ENCODE data around the gene ENG.

Gene ENG

GRCh38 chr9:127866535-127866934 lies 12.1 kb upstream of the ENG start:
- no peak for DNase-seq (ENCODE audit: low read depth in 2 of 3, low spot score in 2 of 3)

DNA sequence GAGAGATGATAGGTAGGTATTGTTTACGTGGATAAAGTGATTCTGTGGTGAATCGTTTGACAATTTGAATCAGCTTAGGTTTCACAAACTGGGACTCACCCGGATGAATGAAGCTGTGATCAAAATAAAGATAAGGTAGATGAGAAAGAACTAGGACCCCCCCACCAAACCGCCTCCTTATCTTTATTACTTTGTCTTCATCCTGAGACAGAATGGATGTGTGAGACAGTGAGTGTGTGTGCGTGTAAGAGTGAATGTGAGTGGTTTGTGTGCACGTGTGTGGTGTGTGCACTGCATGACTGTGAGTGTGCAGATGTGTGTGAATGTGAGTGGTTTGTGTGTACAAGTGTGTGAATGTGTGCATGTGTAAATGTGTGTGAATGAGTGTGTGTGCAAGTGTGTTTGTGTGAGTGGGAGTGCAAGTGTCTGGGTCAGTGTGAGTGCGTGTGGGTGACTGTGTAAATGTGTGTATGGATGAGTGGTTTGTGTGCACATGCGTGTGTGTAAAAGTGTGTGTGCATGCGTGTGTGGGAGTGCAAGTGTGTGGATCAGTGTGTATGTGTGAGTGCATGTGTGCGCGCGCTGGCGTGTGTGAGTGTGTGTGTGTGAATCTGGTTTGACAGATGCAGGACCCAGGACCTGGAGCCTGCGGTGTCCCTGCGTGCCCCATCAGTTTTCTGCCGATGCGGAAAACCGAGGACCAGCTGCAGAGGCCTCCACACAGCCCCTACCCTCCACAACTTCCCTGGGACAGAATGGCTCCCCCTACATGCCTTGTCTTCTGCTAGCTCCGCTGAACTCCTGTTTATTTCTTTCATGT lies 11.4 kb upstream of the ENG start:
- no peak for DNase-seq (ENCODE audit: low read depth in 2 of 3, low spot score in 2 of 3)

DNA sequence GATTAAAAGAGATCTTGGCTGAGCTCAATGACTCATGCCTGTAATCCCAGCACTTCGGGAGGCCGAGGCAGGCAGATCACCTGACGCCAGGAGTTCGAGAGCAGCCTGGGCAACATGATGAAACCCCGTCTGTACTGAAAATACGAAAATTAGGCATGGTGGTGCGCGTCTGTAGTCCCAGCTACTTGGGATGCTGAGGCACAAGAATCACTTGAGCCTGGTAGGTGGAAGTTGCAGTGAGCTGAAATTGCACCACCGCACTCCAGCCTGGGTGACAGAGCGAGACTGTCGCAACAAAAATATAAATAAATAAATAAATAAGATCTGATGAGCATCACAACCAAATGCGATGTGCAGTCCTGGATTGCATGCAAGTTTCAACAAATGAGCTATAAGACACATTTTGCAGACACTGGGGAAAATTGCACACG lies 8.7 kb upstream of the ENG start:
- DNase-seq (ENCODE audit: low read depth in 2 of 3, low spot score in 2 of 3) = no peak

GRCh38 chr9:127862075-127863011 lies 7.9 kb upstream of the ENG start:
- DNase-seq (ENCODE audit: low read depth in 2 of 3, low spot score in 2 of 3) = no peak

- DNase-seq (ENCODE audit: low read depth in 2 of 3, low spot score in 2 of 3) = no peak
Measured at GRCh38 chr9:127860779-127861178, 6.3 kb upstream of the ENG start.

DNA sequence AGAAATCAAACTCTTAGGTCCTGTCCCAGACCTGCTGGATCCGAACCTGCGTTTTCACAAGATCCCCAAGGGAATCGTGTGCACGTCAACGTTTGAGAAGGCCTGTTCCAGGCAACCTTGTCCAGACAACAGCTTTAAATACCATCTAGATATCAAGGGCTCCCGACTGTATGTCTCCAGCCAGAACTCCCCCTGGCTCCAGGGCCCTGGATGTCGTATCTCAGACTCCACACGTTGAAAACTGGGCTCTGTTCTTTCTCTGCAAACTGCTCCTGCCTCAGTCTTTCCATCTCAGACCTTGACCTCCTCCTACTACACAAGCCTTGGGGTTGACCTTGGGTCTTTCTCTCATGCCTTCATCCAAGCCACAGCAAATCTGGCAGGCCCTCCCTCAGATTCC lies 5.8 kb upstream of the ENG start:
- DNase-seq (ENCODE audit: low read depth in 2 of 3, low spot score in 2 of 3) = no peak

DNA sequence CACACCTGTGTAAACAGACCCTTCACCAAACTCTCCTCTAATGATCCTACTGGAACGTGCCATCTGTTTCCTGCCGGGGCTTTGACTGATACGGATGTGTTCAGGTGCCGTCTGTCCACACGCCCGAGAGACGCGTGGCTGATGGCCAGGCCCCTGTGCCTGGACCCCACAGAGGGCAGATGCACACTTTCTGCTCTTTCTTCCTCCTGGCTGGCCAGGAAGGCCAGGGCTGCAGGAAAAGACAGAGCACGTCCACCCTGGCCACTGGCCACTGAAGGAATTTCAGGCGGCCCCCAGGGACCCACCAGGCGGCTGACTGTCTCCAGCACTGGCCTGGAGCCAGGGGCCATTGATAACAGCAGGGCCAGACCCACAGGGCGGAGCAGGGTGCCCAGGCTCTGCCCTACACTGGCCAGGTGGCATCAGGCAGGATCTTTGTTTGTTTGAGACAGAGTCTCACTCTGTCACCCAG lies 3.6 kb upstream of the ENG start:
- no peak for DNase-seq (ENCODE audit: low read depth in 2 of 3, low spot score in 2 of 3)

GRCh38 chr9:127857278-127857677 lies 2.8 kb upstream of the ENG start:
- no peak for DNase-seq (ENCODE audit: low read depth in 2 of 3, low spot score in 2 of 3)

DNA sequence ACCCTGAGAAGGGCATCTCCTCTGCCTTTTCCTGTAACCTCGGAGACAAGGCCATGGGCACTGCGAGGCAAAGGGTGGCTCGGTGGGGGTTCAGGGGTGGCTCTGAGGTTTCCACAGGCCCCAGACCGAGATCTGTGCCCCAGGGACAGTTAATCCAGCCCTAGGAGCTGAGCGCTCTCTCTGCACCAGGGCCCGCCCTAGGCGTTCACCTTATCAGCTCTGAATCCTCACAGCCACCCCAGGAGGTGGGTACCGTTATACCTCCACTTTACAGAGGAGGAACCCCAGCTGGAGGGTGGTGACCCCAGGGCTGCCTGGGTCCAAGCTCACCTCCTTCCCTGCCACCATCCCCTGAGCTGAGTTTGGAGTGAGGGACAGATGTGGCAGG lies 2.3 kb upstream of the ENG start:
- DNase-seq (ENCODE audit: low read depth in 2 of 3, low spot score in 2 of 3) = no peak

DNA sequence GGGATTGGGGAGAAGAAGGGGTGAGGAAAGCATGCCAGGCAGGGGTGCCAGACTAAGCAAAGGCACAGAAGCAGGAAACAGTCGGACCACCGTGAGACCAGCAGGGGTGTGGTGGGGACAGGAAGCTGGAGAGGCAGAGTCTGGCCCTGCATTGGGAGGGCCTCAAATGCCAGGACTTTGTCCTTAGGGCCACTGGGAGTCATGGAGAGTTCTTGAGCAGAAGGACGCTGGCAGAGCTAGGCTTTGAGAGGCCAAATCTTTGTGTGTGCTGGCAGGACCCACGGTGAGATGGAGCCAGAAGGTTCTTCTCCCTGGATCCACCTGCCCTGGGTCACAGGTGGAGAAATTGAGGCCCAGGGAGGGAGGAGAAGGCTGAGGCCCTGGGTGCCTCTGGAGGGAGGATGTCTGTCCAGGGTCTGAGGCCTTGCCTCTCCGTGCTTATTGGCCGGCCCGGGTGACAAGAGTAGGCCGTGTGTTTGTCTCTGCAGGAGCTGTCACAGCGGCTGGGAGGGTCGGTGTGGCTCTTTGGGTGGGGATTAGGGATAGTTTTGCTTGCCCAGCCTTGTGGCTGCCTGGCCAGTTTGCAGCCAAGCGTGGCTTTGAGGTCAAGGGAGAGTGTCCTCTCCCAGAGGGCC lies 1.8 kb upstream of the ENG start:
- no peak for DNase-seq (ENCODE audit: low read depth in 2 of 3, low spot score in 2 of 3)

GRCh38 chr9:127855522-127855921 lies 1.1 kb upstream of the ENG start:
- DNase-seq (ENCODE audit: low read depth in 2 of 3, low spot score in 2 of 3) = no peak

DNA sequence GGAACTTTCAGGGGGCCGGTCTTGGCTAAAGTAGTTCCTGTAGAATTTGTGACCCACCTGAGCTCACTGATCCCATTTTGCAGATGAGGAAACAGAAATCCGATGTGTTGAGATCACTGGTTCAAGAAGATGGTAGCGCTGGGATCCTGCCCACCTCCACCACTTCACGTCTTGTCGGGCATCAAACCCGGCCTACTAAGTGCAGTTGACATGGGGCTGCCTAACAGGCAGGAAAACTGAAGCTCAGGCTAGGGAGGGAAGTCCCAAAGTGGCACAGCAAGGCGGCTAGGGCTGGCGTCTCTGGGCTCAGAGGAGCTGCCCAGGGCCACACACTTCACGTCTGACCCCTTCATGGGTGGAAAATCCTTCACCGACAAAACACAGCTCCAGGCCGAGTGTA lies 502 bp upstream of the ENG start:
- DNase-seq (ENCODE audit: low read depth in 2 of 3, low spot score in 2 of 3) = no peak

- DNase-seq (ENCODE audit: low read depth in 2 of 3, low spot score in 2 of 3) = no peak
Measured at GRCh38 chr9:127853312-127854183, 910 bp downstream of the ENG start.

DNA sequence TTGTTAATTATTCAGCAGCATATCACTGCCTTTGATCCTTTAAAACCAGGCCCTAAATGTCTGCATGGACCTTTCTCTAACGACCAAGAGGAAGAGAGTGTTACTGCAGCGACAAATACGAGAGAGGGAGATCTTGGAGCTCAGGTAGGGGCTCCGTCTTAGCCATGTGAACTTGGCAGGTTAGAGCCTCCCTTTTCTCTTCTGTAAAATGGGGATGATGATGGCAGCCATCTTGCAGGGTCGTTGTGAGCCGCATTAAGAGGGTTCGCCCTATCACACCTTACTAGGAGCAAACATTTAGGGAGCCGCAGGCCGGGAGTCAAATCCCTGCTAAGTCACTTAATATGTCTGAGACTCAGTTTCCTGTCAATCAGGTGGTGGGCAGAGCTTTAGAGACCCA lies 1.6 kb downstream of the ENG start:
- no peak for DNase-seq (ENCODE audit: low read depth in 2 of 3, low spot score in 2 of 3)

GRCh38 chr9:127850286-127850830 lies 4.1 kb downstream of the ENG start:
- DNase-seq (ENCODE audit: low read depth in 2 of 3, low spot score in 2 of 3) = no peak

DNA sequence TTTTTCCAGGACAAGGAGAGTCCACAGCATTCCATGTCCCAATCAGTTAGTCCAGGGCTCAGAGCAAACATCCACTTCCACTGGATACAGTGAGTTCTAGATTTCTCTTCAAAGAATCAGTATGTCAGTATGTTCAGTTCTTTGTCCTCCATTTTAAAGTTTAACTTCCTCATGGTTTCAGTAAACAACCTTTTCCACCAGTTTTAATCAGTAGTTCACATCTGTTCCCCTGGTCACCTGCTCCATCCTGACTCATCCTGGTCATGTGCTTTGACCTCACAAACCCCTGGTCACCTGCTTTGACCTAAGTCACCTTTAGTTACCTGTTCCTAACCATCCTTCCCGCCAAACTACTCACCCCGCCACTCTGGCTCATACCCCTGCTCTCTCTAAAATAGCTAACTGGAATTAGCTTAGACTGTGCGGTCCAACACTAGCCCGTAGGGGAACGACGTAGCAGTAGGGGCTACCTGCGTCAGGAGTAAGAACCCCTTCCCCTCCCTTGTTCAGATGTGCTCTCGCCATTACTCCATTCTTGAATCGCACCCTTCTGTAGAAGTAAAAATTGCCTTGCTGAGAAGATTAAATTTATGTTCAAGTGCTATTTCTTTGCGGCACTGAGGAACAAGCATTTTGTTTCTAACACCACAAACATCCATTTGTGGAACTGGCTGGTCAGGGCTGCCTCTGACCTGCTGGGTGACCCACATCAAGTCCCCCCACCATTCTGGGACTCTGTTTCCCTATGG lies 5.5 kb downstream of the ENG start:
- DNase-seq (ENCODE audit: low read depth in 2 of 3, low spot score in 2 of 3) = no peak

GRCh38 chr9:127847833-127848755 lies 6.4 kb downstream of the ENG start:
- no peak for DNase-seq (ENCODE audit: low read depth in 2 of 3, low spot score in 2 of 3)

GRCh38 chr9:127847178-127847510 lies 7.3 kb downstream of the ENG start:
- no peak for DNase-seq (ENCODE audit: low read depth in 2 of 3, low spot score in 2 of 3)

Measured in activated CD8-positive, alpha-beta memory T cell treated with anti-CD3 and anti-CD28 coated beads for 48 hours (primary cell).